ENCODE measurements around the gene CLEC14A. TPM values are rescaled to one million over a fixed set of nuclear protein-coding genes. Genes with fewer than 3 reads are reported as not detected.

CLEC14A gene
- total RNA-seq, 2 donors from 2014 or later: 31.8 to 47.4 TPM

DNA sequence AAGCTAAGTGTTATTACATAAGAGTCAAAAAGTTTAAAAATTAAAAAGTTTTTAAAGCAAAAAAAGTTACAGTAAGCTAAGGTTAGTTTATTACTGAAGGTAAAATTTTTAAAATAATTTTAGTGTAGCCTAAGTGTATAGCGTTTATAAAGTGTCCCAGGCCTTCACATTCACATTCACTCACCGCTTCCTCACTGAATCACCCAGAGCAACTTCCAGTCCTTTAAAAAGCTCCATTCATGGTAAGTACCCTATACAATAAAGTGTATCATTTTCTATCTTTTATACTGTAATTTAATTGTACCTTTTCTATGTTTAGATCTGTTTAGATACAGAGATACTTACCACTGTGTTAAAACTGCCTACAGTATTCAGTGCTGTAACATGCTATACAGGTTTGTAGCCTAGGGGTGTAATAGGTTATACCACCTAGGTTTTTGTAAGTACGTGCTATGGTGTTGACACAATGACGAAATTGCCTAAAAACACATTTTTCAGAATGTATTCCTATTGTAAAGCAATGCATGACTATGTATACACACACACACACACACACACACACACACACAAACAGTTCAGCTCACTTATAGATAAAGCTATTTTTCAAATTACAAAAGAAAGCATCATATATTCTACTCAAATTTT lies 3.7 kb downstream of the CLEC14A start:
- ATAC-seq (no peak), DNase-seq (no peak)
- intact Hi-C loops (cut with DNase I): no loop called here

DNA sequence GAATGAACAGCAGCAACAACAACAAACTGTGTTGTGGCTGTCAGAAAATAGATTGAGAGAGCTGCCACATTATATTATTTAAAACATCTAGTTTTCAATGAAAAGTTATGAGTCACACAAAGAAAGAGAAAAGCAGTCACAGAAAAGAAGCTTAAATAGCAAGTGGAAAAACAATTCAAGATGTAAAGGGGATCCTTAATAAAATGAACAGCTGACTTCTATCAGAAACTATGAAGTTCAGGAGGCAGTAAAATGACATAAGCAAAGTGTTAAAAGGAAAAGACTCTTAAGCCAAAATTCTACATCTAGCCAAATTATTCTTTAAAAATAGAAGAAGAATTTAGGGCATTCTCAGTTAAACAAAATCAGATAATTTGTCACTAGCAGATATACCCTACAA lies 5.6 kb downstream of the CLEC14A start:
- intact Hi-C loops (cut with DNase I): no loop called here
- DNase-seq (no peak), ATAC-seq (no peak)

DNA sequence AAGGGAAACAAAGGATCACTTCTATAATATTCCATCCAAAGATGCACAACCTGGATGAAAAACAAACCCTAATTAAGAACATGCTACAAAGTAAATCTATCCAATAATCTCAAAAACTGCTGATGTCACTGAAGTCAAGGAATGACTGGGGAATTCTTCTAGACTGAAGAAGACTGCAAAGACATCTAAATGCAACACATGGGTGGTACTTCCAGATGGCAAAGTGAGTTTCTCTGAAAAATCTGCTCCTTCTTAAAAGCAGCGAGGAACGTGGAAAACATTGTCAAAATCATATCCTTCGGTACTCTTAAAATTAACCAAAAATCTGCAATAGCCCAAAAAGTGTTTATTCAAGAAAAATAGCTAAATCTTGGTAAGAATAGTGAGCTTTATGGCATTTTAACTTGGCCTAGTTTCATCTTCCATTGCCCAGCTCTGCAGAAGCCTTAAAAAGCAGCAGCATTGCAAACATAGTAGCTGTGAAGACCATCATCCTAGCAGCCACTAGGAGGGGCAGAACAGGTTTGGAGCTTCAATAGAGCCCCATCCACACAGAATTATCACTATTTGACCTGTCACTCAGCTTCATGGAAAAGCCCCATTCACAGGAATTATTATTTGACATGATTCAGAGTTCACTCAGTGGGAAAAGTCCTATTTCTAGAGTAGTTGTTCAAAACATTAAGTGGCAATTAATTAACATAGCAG lies 7.4 kb downstream of the CLEC14A start:
- ATAC-seq (no peak), DNase-seq (no peak)
- intact Hi-C loops (cut with DNase I): loop anchor here in 1 of 2 donors (5.0 kb wide), 1 partner anchor 119 kb away; no protein-coding TSS in a partner anchor

DNA sequence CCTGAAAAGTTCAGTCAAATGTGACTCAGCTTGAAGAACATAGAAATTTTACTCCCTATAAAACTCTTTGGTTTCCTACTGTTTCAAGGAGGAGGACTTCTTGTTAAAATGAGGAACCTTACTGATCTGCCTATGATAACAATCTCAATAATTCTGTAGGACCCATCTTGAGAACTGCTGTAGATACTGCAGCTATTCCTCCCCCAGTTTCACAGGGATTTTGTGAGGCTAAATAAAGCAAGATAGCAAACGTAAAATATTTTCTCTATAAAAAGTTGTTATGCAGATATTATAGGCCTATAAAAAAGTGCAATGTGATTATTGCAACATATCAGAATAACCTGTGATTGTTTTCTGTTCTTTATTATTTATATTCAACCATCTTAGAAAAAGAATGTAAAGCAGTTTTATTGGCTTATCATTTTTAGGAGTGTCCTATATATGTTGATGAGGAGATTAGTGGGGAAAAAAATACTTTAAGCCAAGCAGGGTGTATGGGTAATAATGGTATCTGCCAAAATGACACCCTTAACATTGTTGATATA lies 12.1 kb downstream of the CLEC14A start:
- no peak for ATAC-seq
- DNase-seq: no peak
- intact Hi-C loops (cut with DNase I): no loop called here

DNA sequence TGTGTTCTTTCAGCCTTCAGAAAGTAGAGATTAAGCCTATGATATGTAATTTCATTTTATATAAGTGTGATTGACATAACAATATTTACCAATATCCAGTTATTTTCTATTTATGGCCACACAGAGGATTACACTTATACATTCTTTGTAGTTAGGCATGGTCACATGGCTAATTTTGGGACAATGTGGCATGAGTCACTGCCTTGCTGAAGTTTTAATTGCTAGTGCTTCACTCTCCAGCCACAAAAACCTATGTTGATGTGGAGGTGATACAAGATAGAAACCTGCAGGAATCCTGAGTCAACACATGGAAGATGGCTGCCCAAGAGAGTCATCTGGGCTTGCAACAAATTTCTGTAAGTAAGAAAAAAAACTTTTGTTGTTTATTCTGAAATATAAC lies 17.0 kb downstream of the CLEC14A start:
- no peak for ATAC-seq
- intact Hi-C loops (cut with DNase I): no loop called here
- DNase-seq: no peak

DNA sequence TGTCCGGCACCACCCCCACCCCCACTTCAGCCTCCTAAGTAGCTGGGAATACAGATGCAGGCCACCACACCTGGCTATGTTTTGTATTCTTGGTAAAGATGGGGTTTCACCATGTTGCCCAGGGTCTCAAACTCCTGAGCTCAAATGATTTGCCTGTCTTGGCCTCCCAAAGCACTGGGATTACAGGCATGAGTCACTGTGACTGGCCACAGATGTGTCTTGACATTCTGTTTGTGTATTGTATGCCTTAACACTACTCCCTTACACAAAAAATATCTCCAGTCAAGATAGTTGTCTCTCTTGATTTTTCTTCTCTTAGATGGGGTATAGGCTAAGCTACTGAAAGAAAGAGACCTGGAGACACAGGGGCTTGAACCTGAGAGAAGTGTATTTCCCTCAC lies 17.6 kb downstream of the CLEC14A start:
- no peak for DNase-seq
- no peak for ATAC-seq
- intact Hi-C loops (cut with DNase I): no loop called here

DNA sequence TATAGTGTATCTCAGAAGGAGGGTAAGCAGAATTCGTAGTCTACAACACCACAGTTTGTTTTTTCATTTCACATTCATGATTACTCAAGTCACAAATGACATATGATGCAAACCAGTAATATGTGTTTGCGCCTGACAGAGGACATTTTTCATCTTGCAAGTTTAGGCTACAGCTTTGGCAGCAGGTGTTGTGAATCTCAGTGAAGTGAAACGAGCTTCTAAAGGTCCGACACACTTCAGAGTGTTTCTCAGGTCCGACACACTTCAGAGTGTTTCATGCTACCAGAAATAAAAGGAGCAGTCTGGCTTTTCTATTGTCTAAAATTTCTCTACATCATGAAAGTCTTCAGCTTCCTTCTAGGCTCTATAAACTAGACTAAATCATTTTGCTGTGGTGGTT lies 22.7 kb downstream of the CLEC14A start:
- intact Hi-C loops (cut with DNase I): no loop called here
- no peak for ATAC-seq
- no peak for DNase-seq

DNA sequence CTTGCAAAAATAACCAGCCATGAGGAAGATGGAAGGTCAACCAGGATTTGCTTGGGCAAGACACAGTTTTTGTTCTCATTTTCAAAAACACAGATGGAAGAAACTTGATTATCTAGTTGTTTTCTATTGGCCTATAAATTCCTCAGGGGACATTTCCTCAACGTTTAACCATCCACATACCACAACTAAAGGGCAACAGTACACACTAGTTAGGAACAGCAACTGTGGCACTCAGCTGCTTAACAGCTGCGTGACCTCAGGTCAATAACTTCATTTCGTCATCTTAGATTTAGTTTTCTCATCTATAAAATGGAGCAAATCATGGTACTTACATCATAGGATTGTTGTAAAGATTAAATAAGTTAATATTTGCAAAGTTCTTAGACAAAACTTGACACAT lies 29.5 kb downstream of the CLEC14A start:
- intact Hi-C loops (cut with DNase I): no loop called here
- ATAC-seq (no peak), DNase-seq (no peak)

DNA sequence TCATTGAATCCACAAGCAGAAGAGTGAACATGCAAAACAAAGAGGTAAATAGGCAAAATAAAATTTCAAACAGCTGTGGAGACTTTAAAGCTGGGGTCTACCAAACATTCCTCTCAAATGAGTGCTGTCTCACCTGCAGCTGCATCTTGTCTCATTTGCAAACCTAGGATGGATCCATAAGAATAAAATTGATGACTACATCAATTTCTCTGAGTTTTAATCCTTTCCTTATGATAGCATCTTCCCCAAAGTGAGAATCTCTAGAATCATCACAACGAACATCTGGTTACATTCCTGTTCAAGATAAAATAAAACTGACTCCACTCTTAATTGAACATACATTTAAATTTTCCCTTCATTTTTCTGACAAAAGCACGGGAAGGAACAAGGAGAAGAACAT lies 29.9 kb downstream of the CLEC14A start:
- ATAC-seq: no peak
- intact Hi-C loops (cut with DNase I): no loop called here

DNA sequence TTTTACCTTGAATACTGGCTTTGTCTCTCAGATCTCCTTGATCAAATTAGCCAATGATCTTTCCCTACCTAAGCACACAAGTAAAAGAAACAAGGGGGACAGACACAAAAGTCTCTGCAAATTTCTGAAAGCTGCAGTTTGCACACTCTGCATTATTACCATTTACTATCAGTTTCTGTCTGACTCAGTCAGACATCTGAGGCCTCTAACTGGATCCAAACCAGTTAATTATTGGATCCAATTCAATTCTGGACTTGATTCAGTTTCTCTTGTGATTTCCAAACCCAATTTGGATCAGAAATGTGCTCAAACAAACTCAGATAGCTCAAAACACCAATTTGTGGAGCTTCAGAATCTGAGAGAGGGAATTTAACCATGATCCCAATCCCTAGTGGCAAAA lies 31.6 kb downstream of the CLEC14A start:
- ATAC-seq: no peak

More for the DNA sequence above, 29.9 kb downstream of the CLEC14A start:
- no peak for DNase-seq

DNA sequence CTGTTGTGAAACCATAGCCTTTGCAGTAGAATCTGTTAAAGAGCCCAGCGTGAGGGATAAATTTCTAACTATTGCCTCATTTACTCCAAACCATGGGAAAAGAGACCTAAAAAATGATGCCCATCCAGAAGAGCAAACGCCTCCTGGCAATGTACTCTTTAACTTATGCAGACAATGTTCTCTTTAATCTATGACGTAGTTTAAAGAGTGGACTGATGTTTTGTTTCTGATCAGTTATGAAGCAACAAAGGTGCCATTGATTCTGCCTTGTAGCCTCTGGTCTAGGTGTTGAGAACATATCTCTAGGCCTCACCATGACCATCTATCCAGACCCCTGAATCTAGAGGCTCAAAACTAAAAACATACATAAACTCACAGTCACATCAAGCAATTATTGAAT lies 34.8 kb downstream of the CLEC14A start:
- DNase-seq (no peak), ATAC-seq (no peak)
- intact Hi-C loops (cut with DNase I): no loop called here

More for the DNA sequence above, 31.6 kb downstream of the CLEC14A start:
- intact Hi-C loops (cut with DNase I): no loop called here
- DNase-seq: no peak

DNA sequence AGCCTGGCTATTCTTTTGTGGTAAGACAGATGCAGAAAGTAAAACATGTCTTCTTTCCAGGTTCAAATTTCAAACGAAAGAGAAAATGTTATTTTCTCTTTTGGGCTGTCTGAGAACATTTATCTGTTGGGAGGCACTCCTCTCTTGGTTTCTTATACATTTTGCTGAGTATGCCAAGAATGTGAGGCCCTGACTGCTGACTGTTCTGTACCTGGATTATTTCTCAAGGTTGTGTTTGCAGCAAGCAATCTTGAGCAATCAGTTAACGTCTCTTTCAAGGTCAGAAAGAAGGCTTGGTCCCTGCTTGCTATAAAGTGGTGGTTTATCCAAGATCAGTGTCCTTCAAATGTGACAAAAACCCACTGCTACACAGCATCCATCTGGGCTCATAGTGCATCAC lies 38.3 kb downstream of the CLEC14A start:
- DNase-seq (no peak), ATAC-seq (peak in 1 of 2 donors; percentile 38)
- intact Hi-C loops (cut with DNase I): no loop called here

DNA sequence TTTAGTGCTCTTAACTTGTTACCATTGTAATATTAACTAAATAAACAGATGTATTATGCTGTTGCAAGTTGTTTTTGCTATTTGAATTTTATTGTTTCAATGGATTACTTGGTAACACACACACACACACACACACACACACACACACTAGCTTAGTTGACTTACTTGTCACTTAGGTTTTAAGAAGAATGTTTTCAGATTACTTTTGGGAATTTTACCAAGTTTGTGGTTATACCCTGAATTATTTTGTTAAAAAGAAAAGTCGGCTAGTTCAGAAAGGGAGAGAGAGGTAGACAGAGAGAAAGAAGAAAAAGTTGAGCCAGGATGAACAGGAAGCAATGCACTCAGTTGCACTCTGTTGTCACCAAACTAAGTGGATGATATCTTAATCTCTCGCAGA lies 42.9 kb downstream of the CLEC14A start:
- intact Hi-C loops (cut with DNase I): no loop called here
- no peak for ATAC-seq
- no peak for DNase-seq

DNA sequence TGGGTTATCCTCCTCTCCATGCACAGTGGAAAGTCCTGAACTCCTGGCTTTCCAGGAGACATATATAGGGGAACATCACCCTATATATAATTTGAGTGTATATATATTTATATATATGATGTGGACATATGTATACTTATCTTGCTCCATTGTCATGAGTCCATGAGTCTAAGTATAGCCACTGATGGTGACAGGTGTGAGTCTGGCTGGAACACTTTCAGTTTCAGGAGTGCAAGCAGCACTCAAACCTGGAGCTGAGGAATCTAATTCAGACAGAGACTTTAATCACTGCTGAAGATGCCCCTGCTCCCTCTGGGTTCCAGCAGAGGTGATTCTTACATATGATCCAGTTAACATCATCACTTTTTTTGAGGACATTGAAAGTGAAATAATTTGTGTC lies 43.8 kb downstream of the CLEC14A start:
- DNase-seq (no peak), ATAC-seq (no peak)
- intact Hi-C loops (cut with DNase I): no loop called here

DNA sequence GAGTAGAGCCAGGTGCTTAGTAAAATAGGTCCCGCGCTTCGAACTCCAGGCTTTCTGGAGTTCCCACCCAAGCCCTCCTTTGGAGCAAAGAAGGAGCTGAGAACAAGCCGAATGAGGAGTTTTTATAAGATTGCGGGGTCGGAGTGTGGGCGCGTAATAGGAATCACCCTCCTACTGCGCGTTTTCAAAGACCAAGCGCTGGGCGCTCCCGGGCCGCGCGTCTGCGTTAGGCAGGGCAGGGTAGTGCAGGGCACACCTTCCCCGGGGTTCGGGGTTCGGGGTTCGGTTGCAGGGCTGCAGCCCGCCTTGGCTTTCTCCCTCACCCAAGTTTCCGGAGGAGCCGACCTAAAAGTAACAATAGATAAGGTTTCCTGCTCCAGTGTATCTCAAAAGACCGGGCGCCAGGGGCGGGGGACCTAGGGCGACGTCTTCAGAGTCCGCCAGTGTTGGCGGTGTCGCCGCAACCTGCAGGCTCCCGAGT lies 44.6 kb downstream of the CLEC14A start:
- DNase-seq (no peak), ATAC-seq (peak in 1 of 2 donors; percentile 17)
- intact Hi-C loops (cut with DNase I): no loop called here

DNA sequence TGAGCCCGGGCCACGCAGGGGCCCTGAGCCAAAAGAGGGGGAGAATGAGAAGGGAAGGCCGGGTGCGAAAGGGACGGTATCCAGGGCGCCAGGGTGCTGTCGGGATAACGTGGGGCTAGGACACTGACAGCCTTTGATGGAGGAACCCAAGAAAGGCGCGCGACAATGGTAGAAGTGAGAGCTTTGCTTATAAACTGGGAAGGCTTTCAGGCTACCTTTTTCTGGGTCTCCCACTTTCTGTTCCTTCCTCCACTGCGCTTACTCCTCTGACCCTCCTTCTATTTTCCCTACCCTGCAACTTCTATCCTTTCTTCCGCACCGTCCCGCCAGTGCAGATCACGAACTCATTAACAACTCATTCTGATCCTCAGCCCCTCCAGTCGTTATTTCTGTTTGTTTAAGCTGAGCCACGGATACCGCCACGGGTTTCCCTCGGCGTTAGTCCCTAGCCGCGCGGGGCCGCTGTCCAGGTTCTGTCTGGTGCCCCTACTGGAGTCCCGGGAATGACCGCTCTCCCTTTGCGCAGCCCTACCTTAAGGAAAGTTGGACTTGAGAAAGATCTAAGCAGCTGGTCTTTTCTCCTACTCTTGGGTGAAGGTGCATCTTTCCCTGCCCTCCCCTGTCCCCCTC lies 45.2 kb downstream of the CLEC14A start:
- DNase-seq (peak; percentile 44), ATAC-seq (peak in 1 of 2 donors; percentile 57)
- intact Hi-C loops (cut with DNase I): no loop called here

DNA sequence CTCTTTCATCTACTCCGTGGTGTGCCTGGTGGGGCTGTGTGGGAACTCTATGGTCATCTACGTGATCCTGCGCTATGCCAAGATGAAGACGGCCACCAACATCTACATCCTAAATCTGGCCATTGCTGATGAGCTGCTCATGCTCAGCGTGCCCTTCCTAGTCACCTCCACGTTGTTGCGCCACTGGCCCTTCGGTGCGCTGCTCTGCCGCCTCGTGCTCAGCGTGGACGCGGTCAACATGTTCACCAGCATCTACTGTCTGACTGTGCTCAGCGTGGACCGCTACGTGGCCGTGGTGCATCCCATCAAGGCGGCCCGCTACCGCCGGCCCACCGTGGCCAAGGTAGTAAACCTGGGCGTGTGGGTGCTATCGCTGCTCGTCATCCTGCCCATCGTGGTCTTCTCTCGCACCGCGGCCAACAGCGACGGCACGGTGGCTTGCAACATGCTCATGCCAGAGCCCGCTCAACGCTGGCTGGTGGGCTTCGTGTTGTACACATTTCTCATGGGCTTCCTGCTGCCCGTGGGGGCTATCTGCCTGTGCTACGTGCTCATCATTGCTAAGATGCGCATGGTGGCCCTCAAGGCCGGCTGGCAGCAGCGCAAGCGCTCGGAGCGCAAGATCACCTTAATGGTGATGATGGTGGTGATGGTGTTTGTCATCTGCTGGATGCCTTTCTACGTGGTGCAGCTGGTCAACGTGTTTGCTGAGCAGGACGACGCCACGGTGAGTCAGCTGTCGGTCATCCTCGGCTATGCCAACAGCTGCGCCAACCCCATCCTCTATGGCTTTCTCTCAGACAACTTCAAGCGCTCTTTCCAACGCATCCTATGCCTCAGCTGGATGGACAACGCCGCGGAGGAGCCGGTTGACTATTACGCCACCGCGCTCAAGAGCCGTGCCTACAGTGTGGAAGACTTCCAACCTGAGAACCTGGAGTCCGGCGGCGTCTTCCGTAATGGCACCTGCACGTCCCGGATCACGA lies 46.0 kb downstream of the CLEC14A start:
- DNase-seq (peak; percentile 32), ATAC-seq (peak; percentile 31 to 46)
- intact Hi-C loops (cut with DNase I): no loop called here

DNA sequence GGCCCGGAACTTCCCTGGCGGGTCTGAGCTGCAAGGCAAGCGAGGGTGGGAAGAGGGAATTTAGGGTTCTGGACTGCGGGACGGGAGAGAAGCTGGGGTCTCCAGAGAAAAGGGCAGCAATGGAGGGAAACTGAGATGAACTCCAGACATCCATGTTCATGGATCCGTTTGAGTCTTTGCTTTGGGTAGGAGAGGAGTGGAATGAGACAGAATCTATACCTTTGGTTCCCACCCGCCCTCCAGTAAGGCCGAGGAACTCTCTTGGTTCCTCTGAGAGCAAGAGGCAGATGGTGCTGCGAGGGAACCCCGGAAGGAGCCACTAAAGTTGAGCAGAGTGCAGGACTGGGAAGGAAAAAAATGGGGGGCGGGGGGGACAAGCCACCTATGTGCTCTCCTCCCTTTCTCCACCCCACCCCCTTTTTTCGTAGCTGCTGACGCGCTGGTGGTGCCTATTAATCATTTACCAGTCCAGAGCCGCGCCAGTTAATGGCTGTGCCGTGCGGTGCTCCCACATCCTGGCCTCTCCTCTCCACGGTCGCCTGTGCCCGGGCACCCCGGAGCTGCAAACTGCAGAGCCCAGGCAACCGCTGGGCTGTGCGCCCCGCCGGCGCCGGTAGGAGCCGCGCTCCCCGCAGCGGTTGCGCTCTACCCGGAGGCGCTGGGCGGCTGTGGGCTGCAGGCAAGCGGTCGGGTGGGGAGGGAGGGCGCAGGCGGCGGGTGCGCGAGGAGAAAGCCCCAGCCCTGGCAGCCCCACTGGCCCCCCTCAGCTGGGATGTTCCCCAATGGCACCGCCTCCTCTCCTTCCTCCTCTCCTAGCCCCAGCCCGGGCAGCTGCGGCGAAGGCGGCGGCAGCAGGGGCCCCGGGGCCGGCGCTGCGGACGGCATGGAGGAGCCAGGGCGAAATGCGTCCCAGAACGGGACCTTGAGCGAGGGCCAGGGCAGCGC lies 47.0 kb downstream of the CLEC14A start:
- intact Hi-C loops (cut with DNase I): no loop called here
- peak; percentile 28 for DNase-seq
- peak; percentile 45 to 77 for ATAC-seq
